RPMI8226 (cell line): ENCODE data around the gene MAPK8IP1.
"Not testable (repeated sequence)": the region's sequence is repeated elsewhere in the genome, so short reads cannot be mapped to it uniquely, and the experiment has no call there.

Experiments used
- DNase-seq: peaks from one replicate; pipeline ENCODE4 v3.0.0-alpha.2; 2015

Gene MAPK8IP1

GRCh38 chr11:45892856-45893255 is 7.4 kb downstream of the MAPK8IP1 start:
- DNase-seq: no peak

GRCh38 chr11:45894555-45895247 is 9.2 kb downstream of the MAPK8IP1 start:
- no peak for DNase-seq

DNA sequence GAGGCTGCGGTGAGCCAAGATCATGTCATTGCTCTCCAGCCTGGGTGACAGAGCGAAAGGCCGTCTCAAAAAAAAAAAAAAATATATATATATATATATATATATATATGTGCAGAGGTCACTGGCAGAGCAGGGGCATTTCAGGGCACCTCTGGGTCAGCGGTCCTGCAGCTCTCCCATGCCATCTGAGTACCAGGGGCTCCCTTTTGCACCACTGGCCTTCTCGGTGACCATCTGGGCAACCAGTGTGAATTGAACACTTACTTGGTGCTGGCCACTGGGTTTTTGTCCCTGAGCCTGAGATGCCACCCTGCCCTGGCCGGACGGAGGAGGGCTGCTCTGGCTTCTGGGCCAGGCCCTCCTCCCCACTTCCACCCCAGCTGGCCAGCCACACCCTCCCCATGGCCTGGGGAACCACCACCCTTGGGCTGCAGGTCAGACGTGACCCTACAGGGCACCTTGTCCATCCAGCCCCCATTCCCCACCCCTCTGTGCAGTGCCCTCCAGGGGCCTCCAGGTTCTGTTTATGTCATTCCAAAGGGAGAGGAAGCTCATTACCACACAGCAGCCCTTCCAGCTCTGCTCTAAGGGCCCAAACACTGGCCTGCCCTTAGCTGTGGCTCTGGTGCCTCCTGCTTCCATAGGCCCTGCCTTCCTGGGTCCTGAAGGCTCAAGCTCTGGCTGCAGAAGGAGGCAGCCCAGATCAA is 10.3 kb downstream of the MAPK8IP1 start:
- DNase-seq: no peak

GRCh38 chr11:45896422-45896984 is 11.1 kb downstream of the MAPK8IP1 start:
- no peak for DNase-seq

DNA sequence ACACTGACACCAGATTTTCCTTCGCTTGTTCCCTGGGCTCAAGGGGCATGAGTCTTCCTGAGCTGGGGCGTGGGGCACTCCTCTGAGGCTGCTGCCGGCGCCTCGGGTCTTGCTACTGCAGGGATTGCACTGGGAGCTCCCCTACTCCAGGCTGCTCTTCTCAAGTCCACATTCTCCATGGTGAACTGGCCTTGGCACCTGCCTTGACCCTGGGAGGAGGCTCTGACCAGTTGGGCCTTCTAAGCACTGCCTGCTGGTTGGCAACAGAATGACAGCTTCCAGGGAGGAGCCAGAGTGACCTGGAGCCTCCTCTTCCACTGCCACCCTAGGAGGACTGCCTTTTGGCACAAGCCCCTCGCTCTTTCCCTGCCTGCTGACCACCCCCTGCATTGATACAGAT is 12.1 kb downstream of the MAPK8IP1 start:
- no peak for DNase-seq

- no peak for DNase-seq
Measured at GRCh38 chr11:45899086-45899447, 13.6 kb downstream of the MAPK8IP1 start.

- DNase-seq: peak; percentile 57
Measured at GRCh38 chr11:45899448-45900174, 14.2 kb downstream of the MAPK8IP1 start.

- DNase-seq: not testable (repeated sequence)
Measured at GRCh38 chr11:45900175-45900800, 14.8 kb downstream of the MAPK8IP1 start.

GRCh38 chr11:45900916-45901617 is 15.6 kb downstream of the MAPK8IP1 start:
- DNase-seq: no peak

DNA sequence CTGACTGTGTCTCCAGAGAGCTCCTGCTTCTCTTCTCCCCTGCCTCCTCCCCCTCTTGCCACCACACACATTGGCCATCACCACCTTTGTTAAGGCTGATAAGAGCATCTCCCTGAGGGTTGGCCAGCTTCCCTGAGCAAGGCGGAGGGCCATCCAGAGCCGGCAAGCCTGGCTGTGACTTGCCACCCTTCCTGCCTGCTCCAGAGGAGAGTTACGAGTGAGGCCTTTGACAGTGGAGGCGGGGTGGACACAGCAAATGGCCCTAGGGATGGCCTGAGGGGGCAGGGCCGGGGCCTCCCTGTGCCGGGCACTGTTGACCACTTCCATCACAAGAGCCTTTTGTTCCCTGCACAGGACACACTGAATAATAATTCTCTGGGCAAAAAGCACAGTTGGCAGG is 16.2 kb downstream of the MAPK8IP1 start:
- DNase-seq: no peak

DNA sequence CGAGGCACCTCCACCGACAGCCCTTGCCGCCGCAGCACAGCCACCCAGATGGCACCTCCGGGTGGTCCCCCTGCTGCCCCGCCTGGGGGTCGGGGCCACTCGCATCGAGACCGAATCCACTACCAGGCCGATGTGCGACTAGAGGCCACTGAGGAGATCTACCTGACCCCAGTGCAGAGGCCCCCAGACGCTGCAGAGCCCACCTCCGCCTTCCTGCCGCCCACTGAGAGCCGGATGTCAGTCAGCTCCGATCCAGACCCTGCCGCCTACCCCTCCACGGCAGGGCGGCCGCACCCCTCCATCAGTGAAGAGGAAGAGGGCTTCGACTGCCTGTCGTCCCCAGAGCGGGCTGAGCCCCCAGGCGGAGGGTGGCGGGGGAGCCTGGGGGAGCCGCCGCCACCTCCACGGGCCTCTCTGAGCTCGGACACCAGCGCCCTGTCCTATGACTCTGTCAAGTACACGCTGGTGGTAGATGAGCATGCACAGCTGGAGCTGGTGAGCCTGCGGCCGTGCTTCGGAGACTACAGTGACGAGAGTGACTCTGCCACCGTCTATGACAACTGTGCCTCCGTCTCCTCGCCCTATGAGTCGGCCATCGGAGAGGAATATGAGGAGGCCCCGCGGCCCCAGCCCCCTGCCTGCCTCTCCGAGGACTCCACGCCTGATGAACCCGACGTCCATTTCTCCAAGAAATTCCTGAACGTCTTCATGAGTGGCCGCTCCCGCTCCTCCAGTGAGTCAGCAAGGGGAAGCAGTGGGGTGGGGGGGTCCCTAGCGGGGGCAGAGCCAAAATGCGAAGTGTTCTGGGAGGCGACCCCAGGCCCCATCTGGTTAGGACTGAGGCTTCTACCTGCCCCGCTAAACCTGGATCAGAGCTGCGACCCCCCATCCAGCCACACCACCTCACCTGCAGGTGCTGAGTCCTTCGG is 17.3 kb downstream of the MAPK8IP1 start:
- no peak for DNase-seq

DNA sequence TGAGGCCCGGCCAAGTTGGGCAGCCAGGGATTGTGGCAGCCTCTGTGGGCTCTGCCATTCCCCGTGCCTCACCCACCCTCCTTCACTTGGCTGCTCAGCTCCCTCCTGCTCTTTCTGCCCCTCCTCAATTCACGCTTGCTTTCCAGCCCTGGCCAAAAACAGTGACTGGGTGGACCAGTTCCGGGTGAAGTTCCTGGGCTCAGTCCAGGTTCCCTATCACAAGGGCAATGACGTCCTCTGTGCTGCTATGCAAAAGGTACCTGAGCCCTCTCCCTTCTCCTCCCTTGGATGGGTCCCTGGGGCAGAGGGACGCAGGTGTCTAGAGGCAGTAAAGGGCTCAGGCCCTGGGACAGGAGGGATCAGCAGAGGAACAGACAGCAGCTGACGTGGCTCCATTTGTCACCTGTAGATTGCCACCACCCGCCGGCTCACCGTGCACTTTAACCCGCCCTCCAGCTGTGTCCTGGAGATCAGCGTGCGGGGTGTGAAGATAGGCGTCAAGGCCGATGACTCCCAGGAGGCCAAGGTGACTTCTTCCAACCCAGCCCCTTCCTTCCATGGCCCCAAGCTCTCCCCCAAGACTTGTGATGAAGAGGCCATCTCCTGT is 19.0 kb downstream of the MAPK8IP1 start:
- no peak for DNase-seq

DNA sequence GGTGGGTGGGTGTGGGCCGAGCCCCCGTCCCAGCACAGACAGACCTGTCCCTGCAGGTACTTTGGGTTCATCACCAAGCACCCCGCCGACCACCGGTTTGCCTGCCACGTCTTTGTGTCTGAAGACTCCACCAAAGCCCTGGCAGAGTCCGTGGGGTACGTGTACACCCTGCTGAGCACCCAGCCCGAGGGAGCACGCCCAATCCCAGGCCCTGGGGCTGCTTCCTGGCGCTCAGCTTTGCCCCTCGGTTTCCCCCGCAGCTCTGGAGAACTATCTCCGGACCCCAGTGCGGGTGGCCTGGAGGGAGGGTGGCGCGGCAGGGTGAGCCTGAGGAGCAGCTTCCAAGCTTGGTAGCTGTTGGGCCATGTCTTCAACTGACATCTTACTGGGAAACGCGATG is 19.6 kb downstream of the MAPK8IP1 start:
- DNase-seq: no peak

DNA sequence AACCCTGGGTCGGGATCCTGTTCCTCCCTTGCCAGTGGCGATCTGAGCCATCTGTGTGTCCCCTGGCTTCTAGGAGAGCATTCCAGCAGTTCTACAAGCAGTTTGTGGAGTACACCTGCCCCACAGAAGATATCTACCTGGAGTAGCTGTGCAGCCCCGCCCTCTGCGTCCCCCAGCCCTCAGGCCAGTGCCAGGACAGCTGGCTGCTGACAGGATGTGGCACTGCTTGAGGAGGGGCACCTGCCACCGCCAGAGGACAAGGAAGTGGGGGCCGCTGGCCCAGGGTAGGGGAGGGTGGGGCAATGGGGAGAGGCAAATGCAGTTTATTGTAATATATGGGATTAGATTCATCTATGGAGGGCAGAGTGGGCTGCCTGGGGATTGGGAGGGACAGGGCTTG is 20.1 kb downstream of the MAPK8IP1 start:
- not testable (repeated sequence) for DNase-seq

DNA sequence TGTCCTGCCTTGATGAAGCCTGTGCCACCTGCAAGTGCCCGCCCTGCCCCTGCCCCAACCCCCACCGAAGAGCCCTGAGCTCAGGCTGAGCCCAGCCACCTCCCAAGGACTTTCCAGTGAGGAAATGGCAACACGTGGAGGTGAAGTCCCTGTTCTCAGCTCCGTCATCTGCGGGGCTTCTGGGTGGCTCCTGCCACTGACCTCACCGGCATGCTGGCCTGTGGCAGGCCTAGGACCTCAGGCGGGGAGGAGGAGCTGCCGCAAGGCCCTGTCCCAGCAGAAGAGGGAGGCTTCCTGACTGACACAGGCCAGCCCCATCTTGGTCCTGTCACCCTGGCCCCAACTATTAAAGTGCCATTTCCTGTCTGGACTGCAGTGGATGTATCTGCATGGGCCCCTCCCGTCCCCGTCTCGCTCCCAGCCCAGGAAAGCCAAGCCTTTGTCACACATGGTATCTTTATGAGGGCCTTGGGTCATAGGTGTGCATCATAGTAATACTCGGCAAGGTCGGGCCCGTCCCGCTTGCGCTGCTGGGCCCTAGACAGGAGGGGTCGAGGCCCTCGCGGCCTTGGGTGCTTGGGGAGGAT is 20.7 kb downstream of the MAPK8IP1 start:
- no peak for DNase-seq

DNA sequence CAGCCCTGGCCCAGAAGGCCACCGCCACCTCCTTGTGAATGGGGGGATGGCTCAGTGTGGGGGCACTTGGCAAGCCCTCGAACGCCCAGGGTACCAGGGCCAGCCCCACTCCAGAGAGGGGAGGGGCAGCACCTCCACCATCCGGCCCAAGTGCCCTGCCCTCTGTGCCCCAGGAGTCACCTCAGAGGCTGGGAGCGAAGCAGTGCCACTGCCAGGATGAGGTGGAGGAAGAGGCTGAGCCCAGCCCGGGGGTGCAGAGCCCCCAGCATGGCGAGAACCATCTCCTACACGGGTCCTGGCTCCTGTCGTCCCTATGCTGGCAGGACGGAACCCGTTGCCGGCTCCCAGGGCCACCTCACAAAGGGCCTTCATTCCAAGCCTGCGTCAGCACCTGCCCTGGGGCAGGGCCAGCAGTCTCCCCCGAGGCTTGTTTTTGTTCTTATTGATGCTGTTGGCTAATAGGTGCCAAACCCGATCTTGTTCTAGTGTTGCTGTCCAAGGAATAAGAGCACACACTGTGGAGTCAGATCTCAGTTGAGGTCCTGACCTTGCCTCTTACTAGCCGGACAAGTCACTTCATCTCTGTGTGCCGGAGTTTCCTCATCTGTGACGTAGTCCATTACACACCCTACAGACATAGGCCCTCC is 21.6 kb downstream of the MAPK8IP1 start, which contains the start of gene FREY1:
Gene FREY1 (minus strand): TSS at position 307 of the 647 bp plus-strand sequence. CDS start 26 bp downstream, at position 281.
- DNase-seq: no peak

DNA sequence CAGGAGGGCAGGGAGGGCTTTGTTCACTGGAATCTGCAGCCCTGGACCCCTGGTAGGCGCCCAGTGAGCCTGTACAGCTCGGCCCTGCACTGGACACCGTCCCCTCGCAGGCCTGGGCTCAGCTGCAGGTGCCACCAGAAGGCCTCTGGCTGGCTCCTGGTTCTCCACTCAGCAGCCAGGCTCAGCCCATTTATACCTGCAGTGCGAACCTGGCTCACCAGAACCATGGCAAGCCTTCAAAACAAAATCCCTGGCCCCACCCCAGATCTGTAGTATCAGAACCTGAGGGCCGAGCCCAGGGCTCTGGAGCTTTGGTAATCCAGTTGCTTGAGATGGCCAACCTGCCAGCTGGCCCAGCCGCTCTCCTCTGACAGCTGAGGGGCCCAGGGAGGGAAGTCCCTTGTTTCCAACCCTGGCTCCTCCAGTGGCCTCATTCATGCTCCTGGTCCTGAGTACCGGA is 22.5 kb downstream of the MAPK8IP1 start:
- no peak for DNase-seq

DNA sequence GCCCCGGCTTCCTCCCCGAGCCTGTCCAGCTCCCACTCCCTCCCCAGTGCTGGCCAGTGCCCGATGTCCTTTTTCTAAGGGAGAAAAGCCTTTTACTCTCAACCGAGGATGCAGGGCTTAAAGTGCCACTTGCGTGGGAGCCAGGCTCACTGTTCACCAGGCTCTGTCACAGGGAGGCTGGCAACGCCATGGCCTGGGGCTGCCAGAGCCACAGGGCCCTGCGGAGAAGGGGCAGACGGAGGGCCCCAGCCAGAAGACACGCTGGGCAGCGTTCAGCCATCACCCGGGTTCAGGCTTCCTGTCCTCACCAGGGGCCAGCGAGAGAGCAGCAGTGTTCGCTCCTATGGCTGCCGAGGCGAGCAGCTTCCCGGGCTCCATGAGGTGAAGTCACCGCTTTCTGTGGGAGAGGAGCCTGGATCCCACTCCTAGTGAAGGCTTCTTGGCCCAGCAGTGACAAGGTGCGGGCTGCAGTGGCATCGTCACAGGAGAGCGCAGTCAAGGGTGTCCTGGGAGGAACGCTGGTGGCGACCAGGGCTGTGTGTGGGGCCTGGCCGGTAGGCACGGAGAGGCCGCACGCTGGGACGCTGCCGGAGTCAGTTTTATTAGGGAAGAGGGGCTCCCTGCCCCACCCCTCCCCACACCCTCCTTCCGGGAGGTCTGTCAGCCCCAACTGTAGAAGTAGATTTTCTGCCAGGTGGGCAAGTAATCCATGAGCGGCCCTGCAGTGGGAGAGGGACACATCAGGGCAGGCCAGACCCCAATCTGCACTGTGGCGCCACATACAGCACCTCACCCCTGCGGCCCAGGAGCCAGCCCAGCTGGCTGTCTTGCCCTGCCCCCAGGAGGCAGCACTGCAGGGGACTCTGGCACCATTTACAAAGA is 24.4 kb downstream of the MAPK8IP1 start:
- no peak for DNase-seq

DNA sequence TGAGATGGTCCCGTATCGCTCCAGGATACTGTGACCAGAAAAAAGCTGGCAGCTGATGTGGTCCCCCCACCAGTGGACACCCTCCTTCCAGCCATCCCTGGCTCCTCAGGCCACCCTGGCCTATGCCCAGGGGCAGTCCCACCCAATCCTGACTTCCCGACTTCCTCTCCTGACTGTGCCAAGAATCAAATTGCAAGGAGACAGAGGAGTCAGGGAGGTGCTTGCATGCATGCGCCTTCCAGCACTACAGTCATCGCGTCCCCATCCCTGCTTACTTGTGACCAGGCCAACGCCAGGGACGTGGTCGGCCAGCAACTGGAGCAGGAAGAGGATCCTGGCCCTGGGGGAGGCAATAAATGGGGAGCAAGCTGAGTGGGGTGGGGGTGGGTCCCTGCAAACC is 25.2 kb downstream of the MAPK8IP1 start:
- no peak for DNase-seq
